NCI-H146 treated with DMSO at 0.1 percent for 48 hours (cell line): ENCODE results near the gene FASTK.
A peak's percentile ranks its signal among the peaks of the same experiment; 100 is the strongest.

Experiments
- DNase-seq: peaks from one replicate; lab custom pipeline; 2025; ENCODE audit not compliant: unreplicated experiment; lab: John Stamatoyannopoulos, UW

Gene FASTK

DNA sequence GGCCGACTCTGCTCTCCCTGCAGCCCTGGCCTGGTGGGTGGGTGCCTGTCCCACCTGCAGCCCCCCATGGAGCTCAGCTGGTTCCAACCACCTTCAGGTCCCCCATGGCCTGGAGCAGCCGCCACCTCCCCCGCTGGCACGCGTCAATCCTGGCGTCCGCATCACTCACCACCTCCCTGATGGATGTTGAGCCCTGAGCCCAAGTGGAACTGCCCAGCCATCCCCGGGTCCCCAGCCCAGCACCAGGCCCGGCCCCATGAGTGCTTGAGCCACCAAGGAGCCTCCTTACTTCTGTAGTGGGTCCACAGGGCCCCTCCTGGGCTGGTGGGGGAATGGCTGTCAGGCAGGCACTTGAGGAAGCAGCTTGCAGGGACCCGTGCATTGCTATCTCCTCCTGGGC is 20.3 kb upstream of the FASTK start:
- no peak for DNase-seq

DNA sequence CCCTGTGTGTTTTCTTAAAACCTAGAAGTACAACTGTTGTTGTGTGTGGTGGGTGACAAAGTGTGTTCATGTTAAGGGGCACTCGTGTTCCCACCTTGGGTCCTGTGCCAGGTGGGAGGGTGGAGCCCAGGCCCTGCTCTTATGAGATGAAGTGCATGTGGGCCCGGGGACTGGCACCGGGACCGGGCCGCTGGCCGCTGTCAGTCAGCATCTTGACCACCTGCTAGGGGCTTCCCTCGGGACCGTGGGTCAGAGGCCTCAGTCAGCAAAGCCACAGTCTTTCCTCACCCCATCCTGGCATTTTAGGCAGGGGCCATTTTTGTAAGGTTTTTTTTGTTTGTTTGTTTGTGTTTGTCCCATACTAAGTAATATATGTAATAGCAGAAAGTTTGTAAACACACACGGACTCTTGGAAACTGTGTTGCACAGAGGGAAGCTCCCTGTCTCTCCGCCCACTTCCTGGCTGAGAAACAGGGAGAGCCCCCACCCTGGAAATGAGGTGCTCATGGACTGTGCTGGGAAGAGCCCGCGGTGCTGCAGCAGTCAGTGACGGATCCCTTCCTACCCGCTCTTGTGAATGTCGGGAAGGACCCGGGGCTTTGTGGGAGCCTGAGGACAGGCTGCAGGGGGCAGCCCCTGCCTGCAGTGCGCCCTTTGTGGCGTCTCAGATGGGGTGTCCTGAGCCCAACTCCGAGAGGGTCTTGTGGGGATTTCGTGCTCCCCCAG is 19.0 kb upstream of the FASTK start:
- DNase-seq, result no peak

DNA sequence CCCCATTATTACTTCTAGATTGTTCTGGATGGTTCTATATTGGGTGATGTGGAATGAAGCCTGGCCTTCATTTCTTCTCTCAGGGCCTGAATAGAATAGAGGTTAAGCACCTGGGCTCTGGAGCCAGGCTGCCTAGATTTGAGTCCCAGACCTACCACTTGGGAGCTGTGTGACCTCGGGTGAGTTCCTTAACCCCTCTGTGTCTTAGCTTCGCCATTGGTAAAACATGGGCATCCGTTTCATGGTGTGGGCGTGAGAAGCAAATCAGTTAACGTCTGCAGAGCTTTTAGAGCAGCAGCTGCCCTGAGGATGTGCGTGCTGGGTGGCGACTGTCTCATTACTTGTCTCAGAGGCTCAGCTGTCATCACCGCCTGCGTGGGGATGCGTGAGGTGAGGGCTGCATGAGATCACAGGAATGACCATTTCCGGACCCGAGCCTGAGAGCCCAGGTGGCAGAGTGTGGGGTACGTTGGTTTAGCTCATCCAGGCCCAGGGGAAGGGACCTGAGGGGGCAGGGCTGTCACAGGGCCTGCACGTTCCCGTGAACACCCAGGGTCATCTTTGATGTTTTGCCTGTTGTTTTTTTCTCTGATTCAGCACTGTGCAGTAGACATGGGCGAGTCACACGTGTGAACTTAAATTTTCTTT is 15.3 kb upstream of the FASTK start:
- no peak for DNase-seq

DNA sequence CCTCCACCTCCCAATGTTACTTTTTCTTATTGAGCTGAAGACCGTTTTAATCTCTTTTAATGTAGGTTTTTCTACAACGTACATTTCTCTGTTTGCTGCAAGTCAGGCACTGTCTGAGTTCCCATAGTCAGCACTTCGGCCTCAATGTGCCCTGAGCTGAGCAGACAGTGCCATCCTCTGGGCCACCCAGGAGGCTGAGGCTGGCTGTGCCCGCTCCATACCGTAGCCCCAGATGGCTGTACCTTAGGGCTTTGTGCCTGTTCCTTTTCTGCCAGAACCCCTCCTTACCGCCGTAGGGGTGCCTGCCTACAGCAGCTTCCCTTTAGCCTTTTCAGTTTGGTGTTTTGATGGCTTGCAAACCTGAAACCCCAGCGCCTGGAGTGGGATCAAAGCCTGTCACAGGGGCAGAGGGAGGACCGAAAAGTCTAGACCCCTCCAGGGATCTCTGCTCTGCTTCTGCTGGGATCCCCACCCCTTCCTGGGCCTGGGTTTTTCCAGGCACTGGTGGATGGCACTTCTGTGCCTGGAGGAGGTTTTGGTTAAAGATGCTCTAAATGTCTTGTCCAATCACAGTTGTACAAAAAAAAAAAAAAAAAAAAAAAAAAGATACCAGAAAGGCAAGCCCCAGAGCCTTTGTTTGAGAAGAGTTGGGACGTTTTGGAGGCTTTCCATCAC is 14.7 kb upstream of the FASTK start:
- no peak for DNase-seq

DNA sequence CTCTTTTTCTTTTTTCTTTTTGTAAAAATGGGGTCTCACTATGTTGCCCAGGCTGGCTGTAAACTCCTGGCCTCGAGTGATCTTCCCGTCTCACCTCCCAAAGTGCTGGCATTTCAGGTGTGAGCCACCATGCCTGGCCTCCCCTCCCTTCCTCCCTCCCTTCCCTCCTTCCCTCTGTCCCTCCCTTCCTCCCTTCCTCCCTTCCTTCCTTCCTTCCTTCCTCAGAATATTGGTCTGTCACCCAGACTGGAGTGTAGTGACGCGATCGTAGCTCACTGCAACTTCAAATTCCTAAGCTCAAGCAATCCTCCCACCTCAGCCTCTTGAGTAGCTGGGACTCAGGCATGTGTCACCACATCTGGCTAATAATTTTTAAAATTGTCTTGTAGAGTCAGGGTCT is 14.1 kb upstream of the FASTK start:
- DNase-seq, result no peak

DNA sequence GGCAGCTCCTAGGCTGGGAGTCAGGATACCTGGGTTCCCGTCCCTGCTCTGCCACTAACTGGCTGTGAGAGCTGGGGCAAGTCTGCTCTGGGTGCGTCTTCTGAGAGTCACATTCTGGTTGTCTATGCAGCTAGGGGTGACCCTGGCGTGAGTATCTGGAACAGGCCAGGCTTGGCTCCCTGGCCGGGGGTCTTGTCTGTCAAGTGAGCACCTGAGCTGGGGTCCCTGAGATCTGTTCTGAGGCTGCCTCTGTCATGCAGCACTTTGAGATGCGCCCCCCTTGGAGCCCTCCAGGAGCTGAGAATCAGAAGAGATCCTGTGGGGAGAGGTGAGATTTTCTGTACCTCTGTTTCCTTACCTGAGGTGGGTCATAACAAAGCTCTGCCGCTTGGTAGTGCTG is 13.1 kb upstream of the FASTK start:
- DNase-seq, result no peak

DNA sequence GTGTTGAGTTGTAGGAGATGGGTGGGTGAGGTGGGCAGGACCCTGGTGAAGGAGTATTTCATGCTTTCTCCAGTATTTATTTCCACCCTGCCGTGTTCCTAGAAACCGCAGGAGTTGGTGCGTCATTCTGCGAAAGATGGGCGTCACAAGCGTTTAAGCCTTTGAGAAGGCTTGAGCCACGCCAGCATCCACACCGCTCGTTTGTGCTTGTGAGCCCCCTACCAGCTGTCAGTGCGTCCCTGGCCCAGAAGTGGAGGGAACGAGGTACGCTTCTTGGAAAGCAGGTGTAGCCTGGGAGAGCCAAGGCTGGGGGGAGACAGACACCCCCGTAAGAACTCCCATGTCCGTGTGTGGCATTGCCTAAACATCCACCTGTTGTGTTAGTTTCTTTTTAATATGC is 11.4 kb upstream of the FASTK start:
- DNase-seq, result no peak

DNA sequence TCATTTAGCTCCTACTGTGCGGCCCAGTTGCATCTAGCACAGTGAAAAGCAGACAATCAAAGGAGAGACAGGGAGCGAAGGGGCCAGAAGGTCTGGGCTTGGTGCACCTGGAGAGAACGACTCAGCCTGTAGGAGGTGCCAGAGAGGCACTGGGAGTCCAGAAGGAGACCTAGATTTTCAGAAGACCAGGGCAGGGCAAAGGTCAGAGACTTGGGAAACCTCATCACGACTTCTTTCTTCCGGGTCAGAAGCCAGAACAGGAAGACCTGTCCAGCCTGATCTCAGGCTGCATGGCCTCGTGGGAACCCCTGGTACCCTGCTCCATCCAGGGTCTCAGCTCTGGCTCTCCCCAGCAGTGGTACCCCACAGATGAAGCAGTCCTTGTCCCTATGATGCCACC is 10.8 kb upstream of the FASTK start:
- no peak for DNase-seq

DNA sequence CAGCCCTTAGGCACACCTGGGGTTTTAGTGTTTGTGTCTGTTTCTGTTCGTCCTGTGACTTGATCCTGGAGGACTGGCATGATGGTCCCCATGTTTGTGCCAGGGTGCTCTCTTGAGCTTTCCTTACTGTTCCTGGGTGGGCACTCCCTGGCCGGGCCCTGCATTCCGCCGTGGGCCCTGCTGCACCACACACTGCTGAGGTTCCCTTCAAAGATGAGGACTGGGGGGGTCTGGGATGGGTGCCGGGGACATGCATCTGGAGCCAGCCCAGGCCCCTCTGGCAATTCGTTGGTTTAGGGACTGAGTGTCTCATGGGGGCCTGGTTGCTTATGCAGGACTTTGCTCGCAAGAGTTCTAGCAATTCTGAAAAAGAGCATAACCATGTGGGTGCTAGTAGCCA is 10.4 kb upstream of the FASTK start:
- no peak for DNase-seq

DNA sequence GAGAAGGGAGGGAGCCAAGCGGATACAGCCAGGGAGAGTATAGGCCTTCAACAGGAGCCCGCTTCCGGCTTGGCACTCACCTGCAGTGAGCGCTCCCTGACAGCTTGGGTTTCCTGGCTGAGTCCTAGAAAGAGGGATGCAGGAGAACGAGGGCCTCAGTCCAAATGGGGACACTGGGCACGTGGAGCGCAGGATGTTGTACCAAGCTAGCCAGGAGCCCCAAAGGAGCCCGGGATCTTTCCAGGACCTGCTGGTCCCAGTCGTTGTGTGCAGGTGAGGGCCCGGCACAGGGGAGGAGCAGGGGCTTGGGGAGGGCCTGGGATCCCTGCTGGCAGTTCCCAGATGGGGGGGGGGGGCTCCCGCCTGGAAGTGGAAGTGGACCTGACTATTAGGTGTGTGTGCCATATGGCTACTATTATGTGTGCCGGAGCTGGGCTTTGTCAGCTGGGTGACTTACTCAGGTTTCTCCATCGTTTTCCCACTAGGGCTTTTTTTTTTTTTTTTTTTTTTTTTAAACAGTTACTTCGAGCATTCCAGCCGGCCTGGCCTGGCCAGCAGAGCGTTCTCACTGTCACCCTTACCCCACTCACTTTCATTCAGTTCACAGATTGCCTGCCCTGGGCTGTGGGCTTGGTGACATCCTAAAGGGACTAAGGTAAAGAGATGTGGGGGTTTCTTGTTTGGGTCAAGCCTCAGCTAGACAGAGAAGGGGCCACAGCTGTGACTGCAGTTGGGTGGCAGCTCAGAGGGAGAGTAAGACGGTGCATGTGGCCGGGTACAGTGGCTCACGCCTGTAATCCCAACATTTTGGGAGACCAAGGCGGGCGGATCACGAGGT is 9.5 kb upstream of the FASTK start:
- DNase-seq, result no peak

DNA sequence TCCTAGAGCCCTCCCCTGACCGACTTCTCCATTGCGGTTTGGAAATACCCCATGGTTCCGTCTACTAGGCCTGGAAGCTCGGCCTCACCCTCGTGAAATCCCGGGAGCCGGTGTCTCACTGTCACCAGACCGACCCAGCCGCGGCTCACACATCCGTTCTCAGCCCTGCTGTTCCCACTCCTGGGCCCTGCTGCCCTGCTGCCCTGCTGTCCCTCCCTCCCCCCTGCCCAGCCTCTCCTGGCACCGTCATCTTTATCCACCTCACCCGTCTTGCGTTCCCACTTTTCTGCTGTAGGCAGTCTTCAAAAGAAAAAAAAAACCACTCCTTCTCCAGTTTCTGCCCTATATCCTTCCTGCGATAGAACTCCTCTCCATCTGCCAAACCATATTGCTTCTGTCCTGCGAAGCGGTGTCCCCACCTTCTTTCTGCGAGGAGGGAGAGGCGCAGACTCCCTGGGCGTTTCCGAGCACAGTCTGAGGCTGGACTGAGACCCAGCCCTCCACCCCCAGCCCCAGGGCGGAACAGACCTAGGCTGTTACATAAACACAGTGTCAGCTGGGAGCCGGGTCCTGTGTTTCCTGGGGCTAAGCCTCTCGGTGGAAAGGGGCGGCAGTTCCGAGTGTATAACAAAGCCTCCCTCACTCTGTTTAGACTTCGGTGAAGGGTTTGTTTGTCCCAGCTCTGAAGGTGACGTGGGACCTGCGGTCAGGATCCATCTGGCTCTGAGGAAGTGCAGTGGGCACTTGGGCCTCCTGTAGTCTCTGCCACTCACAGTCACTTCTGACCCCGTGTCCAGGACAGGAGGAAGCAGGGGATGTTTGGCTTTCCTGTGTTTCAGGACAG is 8.5 kb upstream of the FASTK start:
- no peak for DNase-seq

DNA sequence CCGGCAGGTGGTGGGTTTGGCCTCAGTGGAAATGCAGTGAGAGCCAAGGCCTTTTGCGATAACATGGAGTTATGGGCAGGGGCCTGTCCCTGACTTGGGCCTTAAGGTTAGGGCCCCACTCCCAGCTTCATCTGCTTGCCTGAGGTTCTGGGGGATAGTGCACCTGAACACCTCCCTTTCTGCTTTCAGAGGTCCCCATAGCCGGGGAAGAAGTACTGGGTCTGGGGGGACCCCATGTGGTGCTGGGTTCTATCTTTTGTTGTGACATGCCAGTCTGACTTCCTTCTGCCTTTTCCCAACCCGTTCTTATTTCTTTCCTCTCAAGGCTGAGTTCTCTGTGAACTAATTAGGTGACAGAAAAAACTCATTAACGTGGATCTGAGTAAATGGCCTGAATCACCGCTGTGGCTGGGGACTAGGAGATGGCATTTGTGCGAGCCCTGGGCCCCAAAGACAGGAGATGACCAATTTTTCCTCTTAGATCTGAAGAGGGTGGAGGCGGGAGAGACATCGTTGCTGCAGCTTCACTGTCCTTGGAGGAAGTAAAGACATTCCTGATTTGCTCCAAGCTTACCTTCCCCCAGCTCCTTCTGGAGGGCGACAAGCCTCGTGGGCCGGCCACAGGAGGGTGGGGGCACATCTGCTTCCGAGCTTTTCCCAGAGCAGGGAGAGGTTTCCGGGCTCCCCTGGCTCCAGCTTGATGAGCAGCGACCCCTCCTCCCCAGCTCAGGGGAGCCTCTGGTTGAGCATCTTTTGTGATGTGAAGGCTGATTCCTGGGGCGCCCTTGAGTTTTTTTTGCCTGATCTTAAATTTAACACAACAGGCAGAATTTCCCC is 7.6 kb upstream of the FASTK start:
- DNase-seq, result no peak

DNA sequence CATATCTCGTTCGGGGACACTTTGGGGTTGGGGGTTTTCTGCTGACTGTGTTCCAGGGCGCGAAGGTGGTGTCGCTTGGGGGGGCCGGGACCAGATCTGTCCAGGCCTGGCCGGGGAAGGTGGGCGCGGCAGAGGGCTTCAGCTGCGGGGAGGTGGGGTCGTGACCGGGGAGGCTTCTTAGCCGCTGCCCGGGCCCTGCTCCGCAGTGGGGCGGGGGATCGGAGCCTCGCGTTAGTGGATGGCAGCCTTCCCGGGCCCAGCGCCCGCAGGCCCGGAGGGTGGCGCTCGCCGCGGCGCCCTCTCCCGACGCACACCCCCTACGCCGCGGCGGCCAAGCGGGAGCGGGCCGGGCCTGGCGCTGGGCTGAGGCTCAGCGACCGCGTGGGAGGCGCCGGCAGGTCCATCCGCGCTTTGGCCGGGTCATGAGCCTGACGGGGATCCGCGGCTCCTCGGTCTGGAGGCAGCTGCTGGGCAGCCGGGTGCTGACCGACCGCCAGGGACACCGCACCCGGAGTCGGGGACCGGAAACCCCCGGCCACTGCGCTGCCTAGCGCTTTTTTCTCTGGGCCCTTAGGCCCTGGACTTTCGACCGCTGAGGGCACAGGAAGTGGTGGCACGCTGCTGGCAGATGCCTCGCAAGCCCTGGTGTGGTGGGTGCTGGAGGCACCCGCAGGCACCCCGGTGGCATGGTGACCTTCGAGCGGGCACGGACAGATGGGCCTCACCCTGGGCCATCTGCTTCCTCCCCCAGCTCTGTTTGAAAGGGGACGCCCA is 6.8 kb upstream of the FASTK start:
- DNase-seq, result no peak

DNA sequence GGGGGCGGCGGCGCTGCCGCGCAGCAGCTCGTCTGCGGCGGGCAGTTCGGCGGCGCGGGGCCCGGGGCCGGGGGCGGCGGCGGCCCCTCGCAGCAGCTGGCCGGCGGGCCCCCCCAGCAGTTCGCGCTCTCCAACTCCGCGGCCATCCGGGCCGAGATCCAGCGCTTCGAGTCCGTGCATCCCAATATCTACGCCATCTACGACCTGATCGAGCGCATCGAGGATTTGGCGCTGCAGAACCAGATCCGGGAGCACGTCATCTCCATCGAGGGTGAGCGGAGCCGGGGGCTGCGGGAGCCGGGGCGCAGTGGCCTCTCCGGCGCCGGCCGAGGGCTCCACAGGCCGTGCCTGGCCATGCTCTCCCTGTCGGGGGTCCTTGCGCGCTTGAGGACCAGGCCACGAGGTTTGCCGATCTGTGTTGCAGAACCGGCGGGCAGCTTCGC is 6.2 kb upstream of the FASTK start:
- no peak for DNase-seq

DNA sequence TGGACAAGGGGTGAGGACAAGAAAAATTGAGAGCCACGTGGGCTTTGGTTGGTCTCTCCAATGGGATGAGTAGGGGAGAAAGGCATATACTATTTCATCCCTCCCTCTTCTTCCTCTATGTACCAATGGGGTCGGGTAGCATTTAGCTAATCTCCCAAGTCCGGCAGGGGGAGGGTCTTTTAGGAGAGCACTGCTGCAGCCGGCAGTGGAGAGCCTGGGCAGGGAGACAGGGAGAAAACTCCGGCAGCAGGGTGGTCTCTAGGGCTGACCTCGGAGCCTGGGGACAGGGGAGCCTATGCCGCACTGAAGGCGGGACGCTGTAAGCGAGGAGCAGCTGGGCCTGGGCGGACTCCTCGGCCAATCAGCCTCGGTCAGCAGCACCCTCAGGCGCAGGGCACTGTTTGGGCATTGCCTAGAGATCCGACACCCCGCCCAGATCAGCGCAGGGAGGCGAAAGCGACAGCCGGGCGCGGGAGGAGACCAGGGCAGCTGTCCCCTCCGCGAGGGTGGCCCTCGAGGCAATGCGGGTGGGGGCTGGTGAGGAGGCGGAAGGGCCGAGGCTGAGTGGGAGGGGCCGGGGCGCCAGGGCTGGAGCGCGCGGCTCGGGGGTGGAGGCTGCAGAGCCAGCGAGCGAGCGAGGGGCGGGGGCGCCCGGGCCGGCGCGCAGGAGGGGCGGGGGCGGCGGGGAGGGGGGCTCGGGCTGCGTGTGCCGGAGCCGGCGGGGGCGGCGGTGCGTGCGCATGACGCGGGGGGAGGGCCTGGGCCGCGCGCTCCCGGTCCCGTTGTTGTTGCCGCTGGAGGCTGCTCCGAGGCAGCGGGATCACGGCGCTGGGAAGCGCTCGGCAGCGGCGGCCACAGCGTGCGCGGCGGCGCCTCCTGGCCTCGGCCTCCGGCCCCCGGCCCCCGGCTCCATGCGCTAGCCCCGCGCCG is 5.3 kb upstream of the FASTK start, which contains the start of gene AGAP3:
TSS of gene AGAP3 (plus strand) at position 785 of the 930 bp plus-strand sequence. CDS start 267 bp downstream, outside the sequence.
- DNase-seq, result peak; percentile 81

DNA sequence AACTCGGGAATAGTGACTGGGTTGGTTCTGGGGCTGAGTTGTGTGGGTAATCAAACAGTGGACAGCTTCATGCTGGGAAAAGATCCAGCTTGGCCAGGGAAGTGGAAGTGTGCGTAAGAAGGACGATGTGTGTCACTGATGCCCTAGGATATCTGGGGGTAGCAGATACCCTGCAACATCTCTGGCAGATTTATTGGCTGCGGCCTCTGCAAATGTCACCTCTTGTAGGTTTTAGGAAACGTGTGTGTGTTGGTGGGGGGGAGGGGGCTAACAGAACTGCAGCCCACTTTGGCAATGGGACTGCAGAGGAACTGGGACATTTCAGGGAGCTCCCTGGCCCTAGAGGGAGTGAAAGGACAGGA is 4.7 kb upstream of the FASTK start:
- DNase-seq, result no peak

DNA sequence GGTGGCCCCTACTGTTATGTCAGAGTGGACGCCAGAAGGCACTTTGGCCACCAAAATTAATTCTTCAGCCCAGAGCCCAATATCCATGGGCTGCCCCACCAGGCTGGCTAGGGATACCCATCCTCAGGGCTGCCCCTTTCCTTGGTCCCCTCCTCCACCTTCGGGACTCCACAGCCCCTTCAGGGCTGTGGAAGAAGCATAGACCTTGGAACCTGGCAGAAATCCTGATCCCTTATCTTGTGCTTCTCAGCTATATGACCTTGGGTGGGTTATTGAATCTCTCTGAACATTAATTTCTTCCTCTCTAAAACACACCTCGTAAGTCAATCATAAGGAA is 3.2 kb upstream of the FASTK start:
- DNase-seq, result no peak
